HG03108 (cell line): ENCODE results near the gene BHLHE40.

ENCODE experiments used
- ATAC-seq: cut with Tn5 transposase; IDR thresholded peaks from one replicate; pipeline ENCODE4 v1.9.1; 2021; ENCODE audit warnings: moderate library complexity; ENCODE audit not compliant: unreplicated experiment

The BHLHE40 gene

GRCh38 chr3:5016211-5017161 lies 37.2 kb downstream of the BHLHE40 start:
- peak; percentile 70 for ATAC-seq

DNA sequence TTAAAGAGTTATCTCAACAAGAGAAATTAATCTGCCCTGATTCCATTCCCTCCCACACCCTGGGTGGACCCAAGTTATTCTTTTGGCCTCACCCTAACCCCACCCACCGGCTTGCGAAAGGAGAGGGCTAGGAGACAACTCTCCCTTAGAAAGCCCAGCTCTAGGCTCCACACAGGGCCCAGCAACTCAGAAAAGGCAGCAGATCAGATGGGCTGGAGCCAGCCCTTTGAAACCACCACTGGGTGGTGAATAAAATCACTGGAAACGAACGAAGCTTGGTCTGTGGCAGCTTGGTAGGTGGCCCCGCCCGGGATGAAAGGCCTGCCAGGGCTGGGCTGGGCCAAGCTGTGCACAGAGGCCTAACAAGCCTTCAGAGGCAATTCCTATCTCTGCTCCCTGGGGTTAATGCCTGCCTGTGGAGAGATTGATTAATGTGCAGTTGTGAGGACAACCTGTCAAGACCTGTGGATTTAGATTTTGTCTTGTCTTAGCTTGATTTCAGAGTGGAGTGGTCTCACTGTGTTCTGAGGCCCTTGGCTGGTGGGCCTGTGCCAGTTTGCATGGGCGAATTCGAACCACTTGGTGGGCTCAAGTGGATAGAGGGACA lies 38.8 kb downstream of the BHLHE40 start:
- ATAC-seq = no peak

DNA sequence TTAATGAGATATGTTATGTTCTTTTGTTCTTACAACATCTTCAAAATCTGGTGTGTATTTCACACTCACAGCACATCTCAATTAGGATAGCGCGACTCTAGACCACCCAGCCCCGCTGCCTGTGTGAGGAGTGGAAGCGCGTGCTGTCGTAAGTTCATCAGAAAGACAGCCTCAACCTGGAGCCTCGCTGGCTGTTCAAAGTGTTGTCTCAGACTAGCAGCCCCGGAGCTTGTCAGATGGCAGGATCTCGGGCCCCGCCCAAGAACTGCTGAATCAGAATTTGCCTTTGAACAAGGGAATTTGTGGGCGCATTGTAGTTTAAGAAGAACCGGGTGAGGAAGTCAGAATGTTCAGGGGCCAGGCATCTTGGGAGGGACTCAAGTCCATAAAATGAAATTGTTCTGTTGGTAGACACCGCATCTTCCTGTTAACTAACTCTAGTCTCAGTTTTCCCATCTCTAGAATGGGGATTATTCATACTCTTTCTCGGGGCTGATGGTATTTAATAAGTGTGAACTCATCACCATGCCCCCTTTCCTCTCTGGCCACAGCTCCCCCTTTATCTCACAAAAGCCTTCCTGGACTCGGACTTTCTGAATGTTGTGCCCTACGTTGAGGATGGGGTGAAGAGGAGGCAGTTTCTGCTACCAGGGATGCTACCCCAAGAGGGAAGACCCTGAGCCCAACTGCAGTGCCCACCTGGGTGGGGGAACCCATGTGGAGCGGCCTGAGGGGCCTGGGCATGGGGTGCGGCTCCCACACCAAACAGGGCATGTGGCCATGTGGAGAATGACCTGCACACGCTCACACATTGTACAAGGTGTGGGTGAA lies 40.4 kb downstream of the BHLHE40 start:
- ATAC-seq = no peak

DNA sequence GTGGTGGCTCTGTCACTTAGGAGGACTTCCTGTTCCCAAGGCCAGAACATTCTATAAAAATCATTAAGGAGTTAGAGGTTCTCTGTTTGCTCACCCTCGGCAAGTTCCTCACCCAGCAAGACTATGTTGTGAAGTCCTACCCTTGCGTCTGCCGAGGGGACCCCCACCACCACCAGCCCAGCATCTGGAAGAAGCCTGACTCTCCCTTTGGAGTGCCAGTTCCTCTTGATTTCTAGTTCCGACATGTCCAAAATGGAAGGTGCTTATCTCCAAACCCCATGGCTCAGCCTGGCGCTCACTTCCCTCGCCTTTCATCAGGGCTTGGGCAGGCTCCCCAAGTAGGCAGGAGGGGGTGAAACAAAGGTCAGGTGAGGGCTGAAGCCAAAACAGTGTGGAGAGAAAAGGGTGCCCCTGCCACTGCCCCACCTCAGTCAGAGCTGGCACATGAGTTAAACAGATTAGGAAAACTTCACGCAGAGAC lies 41.0 kb downstream of the BHLHE40 start:
- no peak for ATAC-seq

DNA sequence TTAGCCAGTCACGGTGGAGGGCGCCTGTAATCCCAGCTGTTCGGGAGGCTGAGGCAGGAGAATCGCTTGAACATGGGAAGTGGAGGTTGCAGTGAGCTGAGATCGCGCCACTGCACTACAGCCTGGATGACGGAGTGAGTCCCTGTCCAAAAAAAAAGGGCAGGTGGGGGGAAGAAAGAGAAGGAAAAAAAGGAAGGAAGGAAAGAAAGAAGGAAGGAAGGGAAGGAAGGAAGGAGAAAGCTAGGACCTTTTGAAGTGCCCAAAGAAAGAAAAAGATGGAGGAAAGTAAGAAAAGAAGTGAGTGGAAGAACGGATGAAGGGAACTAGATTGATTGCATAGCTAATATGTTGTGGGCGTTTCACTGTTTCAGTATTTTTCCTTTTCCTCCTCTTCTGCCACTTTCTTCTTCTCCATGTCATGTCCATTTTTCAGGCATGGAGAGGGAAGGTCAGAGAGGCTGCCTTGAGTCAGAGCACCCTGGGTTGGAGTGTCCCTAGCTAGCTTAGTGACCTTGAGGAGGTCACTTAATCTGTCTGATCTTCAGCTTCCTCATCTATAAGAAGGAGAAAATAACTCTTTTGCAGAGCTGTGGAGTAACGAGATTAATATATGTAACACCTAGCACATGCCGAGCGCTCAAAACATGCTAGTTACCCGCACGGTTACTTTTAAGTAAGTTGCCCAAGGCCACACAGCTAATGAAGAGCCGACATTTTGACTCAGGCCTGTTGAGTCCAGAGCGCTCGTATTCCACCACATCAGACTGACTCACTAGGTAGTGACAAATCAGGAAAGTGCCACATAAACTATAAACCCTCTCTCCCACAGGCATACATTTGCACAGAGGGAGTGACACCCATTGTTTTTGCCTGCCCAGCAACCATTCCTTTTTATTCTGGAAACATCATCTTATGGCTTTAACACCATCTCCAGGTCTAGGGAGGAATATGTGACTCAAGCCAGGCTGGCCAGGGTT lies 42.2 kb downstream of the BHLHE40 start:
- ATAC-seq = no peak

DNA sequence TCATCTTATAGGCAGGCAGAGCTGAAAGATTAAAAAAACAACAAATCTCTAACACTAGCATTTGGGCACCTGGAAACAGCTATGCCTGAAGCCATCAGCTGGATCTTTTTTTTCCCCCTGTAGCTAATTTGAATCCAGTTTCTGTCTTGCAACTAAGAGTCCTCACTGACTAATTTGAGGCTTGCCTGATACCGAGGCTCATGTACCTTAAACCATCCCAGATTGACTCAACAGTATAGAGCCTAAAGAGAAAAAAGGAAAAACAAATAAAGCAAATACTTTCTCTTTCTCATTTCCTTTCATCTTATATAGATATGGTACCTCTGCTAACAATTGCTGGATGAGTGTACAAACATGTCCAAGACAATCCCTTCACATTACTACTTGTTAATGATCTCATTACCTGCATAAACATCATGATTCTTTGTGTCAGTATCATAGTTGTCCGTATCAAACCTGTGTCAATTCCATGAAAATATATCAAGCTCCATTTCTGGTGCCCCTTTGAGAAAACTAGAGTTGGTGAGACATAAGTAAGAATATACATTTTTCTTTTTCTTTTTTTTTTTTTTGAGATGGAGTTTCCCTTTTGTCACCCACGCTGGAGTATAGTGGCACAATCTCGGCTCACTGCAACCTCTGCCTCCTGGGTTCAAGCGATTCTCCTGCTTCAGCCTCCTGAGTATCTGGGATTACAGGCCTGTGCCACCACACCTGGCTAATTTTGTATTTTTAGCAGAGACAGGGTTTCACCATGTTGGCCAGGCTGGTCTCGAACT lies 43.1 kb downstream of the BHLHE40 start:
- ATAC-seq = peak; percentile 58

DNA sequence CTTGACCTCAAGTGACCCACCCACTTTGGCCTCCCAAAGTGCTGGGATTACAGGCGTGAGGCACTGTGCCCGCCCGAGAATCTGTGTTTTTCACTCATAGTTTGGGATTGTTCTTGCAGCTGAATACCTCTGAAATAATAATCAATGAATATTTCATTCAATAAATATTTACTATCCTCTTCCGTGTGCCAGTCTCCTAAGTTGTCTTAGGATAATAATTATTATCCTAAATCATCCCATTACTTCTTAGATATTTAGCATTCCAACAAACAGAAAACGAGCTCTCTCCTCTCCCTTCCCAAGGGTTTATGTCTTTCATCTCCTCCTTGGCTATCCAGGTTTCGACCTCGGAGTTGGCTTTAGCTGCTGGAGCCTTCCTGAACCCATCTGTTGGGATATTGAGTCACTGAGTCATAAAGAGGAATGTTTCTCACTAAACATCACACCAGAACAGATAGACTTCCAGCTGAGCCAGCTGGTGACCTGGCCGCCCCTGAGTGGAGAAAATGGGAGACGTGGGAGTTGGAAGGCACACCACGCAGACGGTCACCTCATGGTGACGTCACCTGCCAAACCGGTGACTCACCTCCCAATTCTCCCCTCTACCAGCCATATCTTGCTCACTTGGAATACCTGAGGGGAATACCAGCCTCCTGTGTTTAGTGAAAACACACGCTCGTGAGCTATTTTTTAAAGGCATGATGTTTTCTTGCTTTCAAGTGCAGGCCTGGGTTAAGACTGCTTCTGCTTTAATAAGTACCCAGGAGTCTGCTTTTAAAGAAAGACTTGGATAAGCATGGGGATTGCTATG lies 43.9 kb downstream of the BHLHE40 start:
- no peak for ATAC-seq

- no peak for ATAC-seq
Observed at GRCh38 chr3:5023777-5024346, 44.6 kb downstream of the BHLHE40 start.

GRCh38 chr3:5026046-5026362 lies 46.8 kb downstream of the BHLHE40 start:
- ATAC-seq = no peak

GRCh38 chr3:5029715-5030114 lies 50.5 kb downstream of the BHLHE40 start:
- ATAC-seq = no peak

DNA sequence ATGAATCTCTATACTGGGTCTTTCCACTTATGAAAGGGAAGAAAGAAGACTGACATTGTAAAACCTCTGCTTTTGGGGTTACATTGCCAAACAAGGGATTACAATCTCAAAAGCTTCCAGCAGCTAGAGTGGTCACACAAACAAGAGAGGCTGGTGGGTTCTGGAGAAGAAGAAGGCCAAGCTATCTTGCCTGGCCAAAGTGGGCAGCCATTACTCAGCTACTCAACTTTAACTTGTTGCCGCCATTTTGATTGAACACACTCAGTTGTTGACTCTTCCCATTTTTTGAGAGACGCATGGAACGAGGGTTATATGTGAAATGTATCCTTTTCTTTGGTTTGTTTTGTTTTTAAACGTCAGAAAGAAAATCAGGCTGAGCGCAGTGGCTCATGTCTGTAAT lies 50.9 kb downstream of the BHLHE40 start:
- no peak for ATAC-seq

DNA sequence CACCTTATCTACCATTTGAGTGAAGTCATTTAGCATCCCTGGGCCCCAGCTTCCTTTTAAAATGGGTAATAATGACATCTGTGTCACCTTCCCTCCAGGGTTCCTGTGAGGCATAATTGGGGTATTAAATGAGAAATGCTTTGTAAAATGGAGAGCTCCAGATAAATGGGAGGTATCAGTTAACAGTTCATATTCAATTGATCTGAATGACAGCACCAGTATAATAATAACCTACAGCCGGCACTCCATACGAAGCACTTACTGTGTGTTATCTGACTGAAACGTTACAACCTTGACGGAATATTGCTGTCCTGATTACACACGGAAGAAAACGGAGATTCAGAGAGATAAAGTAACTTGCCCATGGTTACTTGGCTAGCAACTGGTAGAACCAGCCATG lies 53.6 kb downstream of the BHLHE40 start:
- no peak for ATAC-seq
